Measurements from ENCODE around the gene ZDHHC24. TPM values are rescaled to one million over a fixed set of nuclear protein-coding genes. Genes with fewer than 3 reads are reported as not detected.

The ZDHHC24 gene
- total RNA-seq (10 to 100 TPM in 1 of 4 donors, 1 to 10 TPM in 3; 6.8 to 12.2 (median 7.4) TPM), polyA plus RNA-seq (1 to 10 TPM; 1.8 to 8.7 (median 1.8) TPM)

GRCh38 chr11:66545701-66546367 is at the start of gene ZDHHC24:
Gene ZDHHC24 (minus strand): TSS chr11:66546048. CDS start chr11:66546003, 45 bp downstream.
- TF ChIP-seq POLR2AphosphoS5 (IDR thresholded peaks at IDR 0.05) = peak; percentile 47 to 72 (median 70)
- TF ChIP-seq POLR2A (IDR thresholded peaks at IDR 0.05) = no peak
- Histone ChIP-seq H3K4me1 (peaks cover 0 to 36% (median 27%) of the 10 kb centered on the region in 4 donors), H3K36me3 (peaks cover 0 to 22% (median 3%) of the 10 kb centered on the region in 4 donors), H3K27ac (peak within 1 kb of the TSS; percentile 81 to 88 (median 86)), H3K27me3 (no peaks in the 10 kb centered on the region), H3K9me3 (no peaks in the 10 kb centered on the region), H3K4me3 (peak within 1 kb of the TSS; percentile 47 to 90 (median 72))
- peak; percentile 99 for DNase-seq
- 0 to 1% methylated on average over 71 of the region's 71 CpGs for WGBS, 2 donors
- intact Hi-C loops (cut with DNase I) = no loop called here

DNA sequence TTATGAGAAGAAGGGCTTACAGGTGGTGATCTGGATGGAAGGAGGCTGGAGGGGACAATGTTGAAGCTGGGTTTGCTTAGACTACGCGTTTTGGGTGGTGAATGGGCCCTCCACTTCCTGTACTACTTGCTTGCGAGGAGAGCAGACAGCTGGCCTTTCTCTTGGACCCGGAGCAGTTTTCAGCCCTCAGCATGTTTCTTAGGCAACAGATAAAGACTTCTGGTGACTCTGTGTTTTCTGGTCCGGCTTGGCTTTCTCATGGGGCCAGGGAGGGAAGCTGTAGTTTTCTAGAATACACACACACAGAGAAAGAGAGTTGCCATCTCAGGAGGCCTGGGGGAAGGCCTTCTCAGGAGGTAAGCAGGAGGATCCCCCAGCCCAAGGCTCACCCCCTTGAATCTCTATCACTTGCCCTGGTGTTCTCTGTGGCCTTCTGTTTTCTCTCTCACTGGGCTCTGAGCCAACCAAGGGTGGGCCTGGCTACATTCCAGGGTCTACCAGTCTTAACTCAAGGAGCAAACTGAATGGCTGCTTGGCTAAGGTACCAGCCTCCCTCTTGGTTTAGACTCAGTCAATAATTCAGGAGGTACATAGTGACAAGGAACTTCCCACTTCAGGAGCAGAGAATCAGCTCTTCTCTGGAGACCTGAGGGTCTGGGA is 49.5 kb upstream of the ZDHHC24 start:
- intact Hi-C loops (cut with DNase I) = no loop called here
- TF ChIP-seq EP300 (IDR thresholded peaks at IDR 0.05) = no peak
- no peak for TF ChIP-seq CTCF (IDR thresholded peaks at IDR 0.05)
- TF ChIP-seq POLR2AphosphoS5 (IDR thresholded peaks at IDR 0.05) = no peak
- no peak for TF ChIP-seq POLR2A (IDR thresholded peaks at IDR 0.05)
- WGBS, 2 donors = 44 to 73% methylated on average over 5 of the region's 5 CpGs
- Histone ChIP-seq H3K27me3 (no peaks in the 10 kb centered on the region), H3K9me3 (no peaks in the 10 kb centered on the region), H3K4me1 (peaks cover 0 to 45% (median 40%) of the 10 kb centered on the region in 4 donors), H3K27ac (peak overlapping the region; percentile 66 to 88 (median 88)), H3K36me3 (peaks cover 5 to 15% (median 8%) of the 10 kb centered on the region in 4 donors), H3K4me3 (no peak overlapping the region)
- peak; percentile 78 for DNase-seq

- intact Hi-C loops (cut with DNase I) = loop anchor here (1.0 to 2.0 kb wide), 2 partner anchors 23 to 84 kb away; partner anchors contain the start of genes RBM14 and RBM4B
- H3K36me3 ChIP-seq = no peaks in the 10 kb centered on the region
- DNase-seq = no peak
- 49 to 67% methylated on average over 7 of the region's 7 CpGs for WGBS, 2 donors
- peak overlapping the region; percentile 56 to 78 (median 62) for H3K4me3 ChIP-seq
- no peaks in the 10 kb centered on the region for H3K9me3 ChIP-seq
- TF ChIP-seq EP300 (IDR thresholded peaks at IDR 0.05) (no peak), CTCF (IDR thresholded peaks at IDR 0.05) (no peak), POLR2A (IDR thresholded peaks at IDR 0.05) (no peak), POLR2AphosphoS5 (IDR thresholded peaks at IDR 0.05) (no peak)
- peak overlapping the region; percentile 85 to 88 (median 88) for H3K27ac ChIP-seq
- no peaks in the 10 kb centered on the region for H3K27me3 ChIP-seq
- peaks cover 0 to 45% (median 40%) of the 10 kb centered on the region in 4 donors for H3K4me1 ChIP-seq
These were observed 47.8 kb upstream of the ZDHHC24 start for GRCh38 chr11:66593650-66594049.

GRCh38 chr11:66593303-66593635 is 47.4 kb upstream of the ZDHHC24 start:
- Histone ChIP-seq H3K9me3 (no peaks in the 10 kb centered on the region), H3K27me3 (no peaks in the 10 kb centered on the region), H3K4me1 (peaks cover 0 to 45% (median 40%) of the 10 kb centered on the region in 4 donors), H3K4me3 (peak overlapping the region; percentile 56 to 78 (median 62)), H3K27ac (peak overlapping the region; percentile 85 to 88 (median 88)), H3K36me3 (no peaks in the 10 kb centered on the region)
- TF ChIP-seq POLR2AphosphoS5 (IDR thresholded peaks at IDR 0.05) = no peak
- intact Hi-C loops (cut with DNase I) = loop anchor here (1.0 to 2.0 kb wide), 2 partner anchors 24 to 84 kb away; partner anchors contain the start of genes RBM14 and RBM4B
- no peak for DNase-seq
- WGBS, 2 donors = 3 to 9% methylated on average over 12 of the region's 12 CpGs

- peak within 1 kb of the TSS; percentile 85 to 88 (median 88) for H3K27ac ChIP-seq
- peak; percentile 99 for DNase-seq
- intact Hi-C loops (cut with DNase I) = loop anchor here (1.0 to 2.0 kb wide), 2 partner anchors 24 to 85 kb away; partner anchors contain the start of genes RBM14 and RBM4B
- no peaks in the 10 kb centered on the region for H3K27me3 ChIP-seq
- 17 to 18% methylated on average over 68 of the region's 68 CpGs for WGBS, 2 donors
- no peaks in the 10 kb centered on the region for H3K9me3 ChIP-seq
- H3K4me3 ChIP-seq = peak within 1 kb of the TSS; percentile 56 to 78 (median 62)
- TF ChIP-seq POLR2AphosphoS5 (IDR thresholded peaks at IDR 0.05) (peak; percentile 99), CTCF (IDR thresholded peaks at IDR 0.05) (peak in 3 of 4 experiments; percentile 65 to 86 (median 85)), POLR2A (IDR thresholded peaks at IDR 0.05) (peak; percentile 95), EP300 (IDR thresholded peaks at IDR 0.05) (no peak)
- H3K36me3 ChIP-seq = no peaks in the 10 kb centered on the region
- H3K4me1 ChIP-seq = peaks cover 0 to 45% (median 40%) of the 10 kb centered on the region in 4 donors
These were observed 46.8 kb upstream of the ZDHHC24 start, which contains the start of the genes CCDC87 and CCS for GRCh38 chr11:66592457-66593302. Gene CCDC87 (minus strand): TSS chr11:66593063. CDS start chr11:66593015, 48 bp downstream. Gene CCS (plus strand): TSS chr11:66593185. CDS start chr11:66593262, 77 bp downstream.
